K562 (cell line): Measurements from ENCODE around the gene GGNBP2. TPM values are rescaled to one million over a fixed set of nuclear protein-coding genes. Genes with fewer than 3 reads are reported as not detected.

Experiments used
- ATAC-seq: fragments of 200-7000 bp; cut with Tn5 transposase; 3 replicates; pipeline ENCODE4 v1.9.1; 2020; ENCODE audit warnings: moderate library complexity
- BruUV-seq: library from RNA; stranded (reverse); fragments of 400-500 nt; replicated peaks from 2 replicates; lab custom pipeline; 2021; lab: Mats Ljungman, UMichigan
- CTCF ChIA-PET: fragments of 300-600 bp; formaldehyde crosslinking; extraction: SDS; loops from one replicate; lab custom pipeline; 2021; ENCODE audit warnings: low intra/inter-chr PET ratio; lab: Yijun Ruan, JAX
- POLR2A ChIA-PET: fragments of 300-600, 350-650 bp; sonication (Branson Sonifier 250); formaldehyde crosslinking; extraction: SDS; loops from one replicate; lab custom pipeline; 2021; ENCODE audit warnings: antibody characterized with exemption, inconsistent platforms; lab: Yijun Ruan, JAX
- DNase-seq, 4 experiments: peaks; one replicate each; pipeline versions ENCODE4 v3.0.0 to v3.0.0-alpha.2; 2011 to 2018; ENCODE audit warnings: low spot score in 3 of 4, mixed read lengths in 3 of 4; ENCODE audit errors: extremely low read depth in 1 of 4
- FAIRE-seq: peaks from 2 replicates; lab custom pipeline; 2011; peaks lifted over from hg19 to GRCh38; lab: Jason Lieb, UNC
- H2AFZ ChIP-seq: 2 replicates; pipeline ENCODE4 v1.6.0; 2011; ENCODE audit warnings: low read depth, low read length, control low read depth, inconsistent platforms
- H3K27ac ChIP-seq: fragments of 200-600 bp; 3 replicates; pipeline ENCODE4 v1.8.0; 2011; ENCODE audit warnings: low read depth, mild to moderate bottlenecking, control low read depth, inconsistent platforms, low read length, moderate library complexity, mixed read lengths; ENCODE audit errors: extremely low read depth
- H3K27me3 ChIP-seq, 2 experiments: fragments of 300-600 bp in 1 of 2; 2 replicates in 1 of 2; 3 replicates in 1 of 2; pipeline versions ENCODE4 v1.6.0 to v1.8.0; 2011; ENCODE audit warnings: inconsistent platforms in 2 of 2, low read length in 2 of 2, mild to moderate bottlenecking in 1 of 2, mixed read lengths in 1 of 2, moderate library complexity in 1 of 2; ENCODE audit not compliant: control insufficient read depth in 2 of 2, insufficient read depth in 2 of 2
- H3K36me3 ChIP-seq: fragments of 300-600 bp; 3 replicates; pipeline ENCODE4 v1.8.0; 2011; ENCODE audit warnings: mild to moderate bottlenecking, low read length, inconsistent platforms; ENCODE audit not compliant: control insufficient read depth, insufficient read depth
- H3K4me1 ChIP-seq, 2 experiments: fragments of 200-600 bp in 1 of 2; replicated peaks in 1 of 2; 2 replicates in 1 of 2; 3 replicates in 1 of 2; pipeline versions ENCODE4 v1.5.1 to v1.8.0; 2011; ENCODE audit warnings: inconsistent platforms in 2 of 2, low read length in 2 of 2, mild to moderate bottlenecking in 1 of 2, mixed read lengths in 1 of 2, moderate library complexity in 1 of 2; ENCODE audit not compliant: control insufficient read depth in 2 of 2, insufficient read depth in 2 of 2
- H3K4me2 ChIP-seq: 2 replicates; pipeline ENCODE4 v1.6.1; 2011; ENCODE audit warnings: low read length, control low read depth, inconsistent platforms, mixed read lengths; ENCODE audit not compliant: insufficient read depth
- H3K4me3 ChIP-seq: fragments of 200-600 bp; sonication (generic), shearing (Covaris generic); 2 replicates; pipeline ENCODE4 v1.5.1; 2016; ENCODE audit warnings: control low read depth, inconsistent platforms
- H3K79me2 ChIP-seq: fragments of 200-600 bp; 3 replicates; pipeline ENCODE4 v1.8.0; 2011; ENCODE audit warnings: low read length, inconsistent platforms; ENCODE audit not compliant: control insufficient read depth, insufficient read depth
- H3K9ac ChIP-seq, 2 experiments: 2 replicates each; pipeline versions ENCODE4 v1.6.0 to v1.6.1; 2011; ENCODE audit warnings: low read depth in 2 of 2, low read length in 2 of 2, control low read depth in 1 of 2, inconsistent platforms in 1 of 2, mild to moderate bottlenecking in 1 of 2, mixed read lengths in 1 of 2; ENCODE audit not compliant: insufficient read depth in 1 of 2
- H3K9me1 ChIP-seq: one replicate; pipeline ENCODE4 v1.6.0; 2011; ENCODE audit warnings: inconsistent platforms, mild to moderate bottlenecking, low read length, moderate library complexity; ENCODE audit not compliant: control insufficient read depth, insufficient read depth
- H3K9me3 ChIP-seq: replicated peaks from 2 replicates; pipeline ENCODE4 v1.5.1; 2011; ENCODE audit warnings: low read depth, low read length, inconsistent platforms; ENCODE audit not compliant: control insufficient read depth, insufficient read depth
- H4K20me1 ChIP-seq: replicated peaks from 2 replicates; pipeline ENCODE4 v1.6.1; 2011; ENCODE audit warnings: low read length, inconsistent platforms, mixed read lengths; ENCODE audit not compliant: control insufficient read depth, insufficient read depth
- EHMT2 ChIP-seq: fragments of 450-650 bp; IDR thresholded peaks from 2 replicates; pipeline ENCODE4 v1.6.1; 2018; ENCODE audit warnings: antibody characterized with exemption
- ELF2 ChIP-seq: fragments of 250-450 bp; sonication (Bioruptor Pico); IDR thresholded peaks from 2 replicates; pipeline ENCODE4 v1.5.0; 2021; ENCODE audit warnings: mild to moderate bottlenecking
- HCFC1 ChIP-seq: IDR thresholded peaks from 2 replicates; pipeline ENCODE4 v1.6.1; 2012; ENCODE audit warnings: low read depth, low read length, improper control_type of control experiment
- HDAC6 ChIP-seq: IDR thresholded peaks from 2 replicates; pipeline ENCODE4 v1.6.1; 2012; ENCODE audit warnings: low read depth, mild to moderate bottlenecking, control low read depth, inconsistent platforms, low read length, moderate library complexity
- HDGF ChIP-seq: fragments of 450-650 bp; IDR thresholded peaks from 2 replicates; pipeline ENCODE4 v1.6.1; 2016
- JUN ChIP-seq, 2 experiments: sonication (generic) in 1 of 2; formaldehyde crosslinking in 1 of 2; IDR thresholded peaks; 2 replicates each; pipeline versions ENCODE4 v1.6.1 to v1.8.0; 2012 to 2022; ENCODE audit warnings: borderline replicate concordance in 2 of 2, mild to moderate bottlenecking in 2 of 2, improper control_type of control experiment in 1 of 2, low read depth in 1 of 2, low read length in 1 of 2, missing genetic modification reagents in 1 of 2
- NBN ChIP-seq: fragments of 450-650 bp; IDR thresholded peaks from 2 replicates; pipeline ENCODE4 v1.6.1; 2016; ENCODE audit warnings: low read depth, mild to moderate bottlenecking
- ZBTB33 ChIP-seq: sonication (generic); formaldehyde crosslinking; IDR thresholded peaks from 2 replicates; pipeline ENCODE4 v1.8.1; 2023; ENCODE audit warnings: mild to moderate bottlenecking, missing genetic modification reagents
- ZNF398 ChIP-seq: fragments of 250-450 bp; sonication (Bioruptor Pico); IDR thresholded peaks from 2 replicates; pipeline ENCODE4 v1.8.0; 2021; ENCODE audit warnings: moderate library complexity, mild to moderate bottlenecking, inconsistent platforms
- ZNF780A ChIP-seq: fragments of 250-450 bp; sonication (Bioruptor Pico); IDR thresholded peaks from 2 replicates; pipeline ENCODE4 v1.5.0; 2021; ENCODE audit warnings: mild to moderate bottlenecking
- WGBS: fragments of 100-300 bp; shearing (Covaris generic); methylation state at CpG from one replicate; pipeline ENCODE4 v1.1.6; 2016; ENCODE audit warnings: low coverage, mixed read lengths; ENCODE audit not compliant: insufficient coverage; ENCODE audit errors: missing lambda C conversion rate; 5-methylcytosine and 5-hydroxymethylcytosine counted together
- in situ Hi-C: fragments of 300-500 bp; cut with MboI; formaldehyde crosslinking; loops from 4 replicates; pipeline ENCODE4 v1.15.0; 2018; ENCODE audit warnings: inconsistent platforms, mixed read lengths
- intact Hi-C: fragments of 100-400 bp; cut with micrococcal nuclease; formaldehyde crosslinking; loops from 2 replicates; pipeline ENCODE4 v1.14.2; 2022
- polyA plus RNA-seq, 8 experiments: library from polyadenylated mRNA; depleted of rRNA in 4 of 8; stranded (reverse) in 5 of 8; unstranded in 3 of 8; fragments of >200 nt; fragmentation: Nextera tagmentation in 2 of 8; fragmentation: Illumina TruSeq in 1 of 8; extraction: Ambion mirVana in 2 of 8; extraction: Trizol in 1 of 8; gene quantifications; 2 replicates each; pipeline versions ENCODE4 v1.2.1 to v1.2.3, GENCODE V29; 2011 to 2014; ENCODE audit warnings: inconsistent platforms in 1 of 8, missing spikeins in 1 of 8
- total RNA-seq, 7 experiments: library from RNA; depleted of rRNA in 6 of 7; stranded (reverse); fragments of >200 nt in 6 of 7; fragmentation: Illumina TruSeq in 2 of 7; extraction: Trizol in 2 of 7; gene quantifications; 2 replicates each; pipeline versions ENCODE4 v1.2.1 to v1.2.3, GENCODE V29; 2011 to 2021; ENCODE audit warnings: low replicate concordance in 1 of 7
- TF ChIP-seq, protein P1 (sequence below): sonication (generic); formaldehyde crosslinking; IDR thresholded peaks from 2 replicates; pipeline ENCODE4 v1.8.1; 2022; ENCODE audit warnings: missing genetic modification reagents

Gene GGNBP2
- total and polyA plus RNA-seq, 9 of the 15 experiments (the other 6 are each of a cell fraction or from before 2014, with no cell fraction given) = 35.7 to 96.6 (median 64.1) TPM

DNA sequence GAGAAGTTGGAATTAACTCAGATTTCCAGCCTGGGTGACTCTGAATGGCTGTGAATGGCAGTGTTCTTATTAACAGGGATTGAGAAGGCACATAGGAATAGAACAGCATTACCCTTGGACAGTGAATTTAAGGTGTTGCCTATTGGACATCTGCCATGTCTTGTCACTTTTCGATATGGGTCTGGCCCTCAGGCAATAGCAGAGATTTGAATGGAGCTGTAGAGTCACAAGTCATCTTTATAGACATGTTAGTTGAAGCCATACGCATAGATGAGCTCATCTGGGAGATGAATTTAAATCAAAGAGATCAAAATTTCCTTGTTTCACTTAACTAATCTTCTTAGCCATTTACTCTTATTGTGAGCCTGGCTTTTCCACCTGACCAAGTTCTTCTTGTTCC, 32.1 kb downstream of the GGNBP2 start:
- POLR2A ChIA-PET = interaction anchor here (0.6 kb wide), 1 partner anchor 19 kb away, joined by 3 read pairs; no protein-coding TSS in a partner anchor
- BruUV-seq = no TSS peak
- 79% methylated on average over 2 of the region's 2 CpGs for WGBS

More for the DNA sequence above, 32.1 kb downstream of the GGNBP2 start:
- intact Hi-C loops = no loop called here
- no peaks in the 10 kb centered on the region for H4K20me1 ChIP-seq
- CTCF ChIA-PET = no interaction called here
- no peaks in the 10 kb centered on the region for H3K27me3 ChIP-seq
- peaks cover 0 to 6% of the 10 kb centered on the region in 2 experiments; a peak in 2 of 5 replicates for H3K4me1 ChIP-seq
- no peaks in the 10 kb centered on the region for H3K9me3 ChIP-seq
- no peaks in the 10 kb centered on the region for H3K9me1 ChIP-seq
- H3K4me2 ChIP-seq = no peak overlapping the region
- ATAC-seq (no peak), DNase-seq (no peak), FAIRE-seq (no peak)
- no peak overlapping the region for H2AFZ ChIP-seq
- no peak overlapping the region for H3K27ac ChIP-seq
- H3K9ac ChIP-seq = no peak overlapping the region
- H3K79me2 ChIP-seq = peaks cover 25% of the 10 kb centered on the region
- no peak for TF ChIP-seq JUN (IDR thresholded peaks at IDR 0.05; ENCODE audit: borderline replicate concordance, low read depth, low read length)
- no peak for TF ChIP-seq JUN (CRISPR knock-in tag; IDR thresholded peaks at IDR 0.05; ENCODE audit: borderline replicate concordance)
- no peak for TF ChIP-seq ZNF398 (CRISPR knock-in tag)
- no peak for TF ChIP-seq ZNF780A
- no peak for TF ChIP-seq EHMT2
- no peak for TF ChIP-seq HCFC1
- TF ChIP-seq HDAC6 = no peak
- no peak for TF ChIP-seq ZBTB33 (CRISPR knock-in tag)
- TF ChIP-seq ELF2 = no peak
- no peak for TF ChIP-seq HDGF
- TF ChIP-seq NBN = no peak
- TF ChIP-seq, protein P1, sequence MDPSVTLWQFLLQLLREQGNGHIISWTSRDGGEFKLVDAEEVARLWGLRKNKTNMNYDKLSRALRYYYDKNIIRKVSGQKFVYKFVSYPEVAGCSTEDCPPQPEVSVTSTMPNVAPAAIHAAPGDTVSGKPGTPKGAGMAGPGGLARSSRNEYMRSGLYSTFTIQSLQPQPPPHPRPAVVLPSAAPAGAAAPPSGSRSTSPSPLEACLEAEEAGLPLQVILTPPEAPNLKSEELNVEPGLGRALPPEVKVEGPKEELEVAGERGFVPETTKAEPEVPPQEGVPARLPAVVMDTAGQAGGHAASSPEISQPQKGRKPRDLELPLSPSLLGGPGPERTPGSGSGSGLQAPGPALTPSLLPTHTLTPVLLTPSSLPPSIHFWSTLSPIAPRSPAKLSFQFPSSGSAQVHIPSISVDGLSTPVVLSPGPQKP (CRISPR knock-in tag) = no peak
- H3K4me3 ChIP-seq = no peak overlapping the region
- in situ Hi-C loops = no loop called here
- peaks cover 79% of the 10 kb centered on the region for H3K36me3 ChIP-seq
